Activated CD8-positive, alpha-beta memory T cell treated with anti-CD3 and anti-CD28 coated beads, Interleukin-2, amount 50 U/mL, for 48 hours (primary cell): Measurements from ENCODE around the gene OSBPL10.
"Not testable (repeated sequence)": the region's sequence is repeated elsewhere in the genome, so short reads cannot be mapped to it uniquely, and the experiment has no call there.

Source experiments
- DNase-seq: peaks from one replicate; pipeline ENCODE4 v3.0.0-alpha.2; 2020

Gene OSBPL10

DNA sequence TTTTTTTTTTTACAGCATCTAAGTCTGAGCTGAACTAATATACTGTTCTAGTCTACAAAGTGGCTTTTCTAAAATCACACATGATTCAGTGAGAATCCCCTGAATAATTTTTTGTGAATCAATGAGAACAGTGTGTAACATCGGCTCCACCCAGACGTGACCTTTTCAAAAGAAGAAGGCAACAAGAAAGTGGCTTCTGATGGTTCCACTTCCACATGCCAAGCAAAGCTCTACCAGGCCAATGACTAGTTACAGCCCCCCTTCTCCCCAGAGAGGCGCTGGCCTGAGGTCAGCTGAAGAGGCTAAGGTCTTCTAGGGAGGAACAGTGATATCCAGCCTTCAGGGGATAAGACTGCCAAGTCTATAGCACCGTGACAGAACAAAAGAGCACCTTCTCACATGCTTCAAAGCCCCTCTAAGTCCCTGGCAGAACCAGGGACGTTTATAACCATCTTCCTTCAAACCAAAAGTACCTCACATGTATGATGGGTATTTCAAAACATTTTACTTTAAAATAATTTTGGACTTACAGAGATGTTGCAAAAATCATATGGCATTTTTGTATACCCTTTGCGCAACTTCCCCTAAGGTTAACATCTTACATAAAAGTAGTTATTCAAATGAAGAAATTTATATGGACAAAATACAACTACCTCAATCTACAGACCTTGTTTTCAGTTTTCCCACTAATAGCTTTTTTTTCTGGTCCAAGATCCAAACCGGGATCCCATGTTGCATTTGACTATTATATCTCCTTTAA, 177.9 kb downstream of the OSBPL10 start:
- no peak for DNase-seq

DNA sequence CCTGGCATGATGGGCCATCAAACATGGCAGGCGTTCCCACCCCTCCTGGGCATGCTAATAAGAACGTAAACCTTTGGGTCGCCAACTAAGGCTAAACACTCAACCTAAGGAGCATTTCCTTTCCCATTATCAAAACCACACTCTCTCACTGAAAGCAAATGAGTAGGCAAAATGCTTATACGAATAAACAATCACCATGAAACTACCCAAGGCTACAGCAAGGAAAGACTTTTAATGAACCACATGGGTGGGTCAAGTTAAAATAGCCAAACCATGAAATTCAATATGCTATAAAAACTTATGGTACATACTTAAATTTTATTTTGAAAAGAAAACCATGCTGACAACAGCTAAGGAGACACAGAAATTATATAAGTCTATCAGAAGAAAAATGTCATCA, 180.6 kb downstream of the OSBPL10 start:
- DNase-seq: no peak

DNA sequence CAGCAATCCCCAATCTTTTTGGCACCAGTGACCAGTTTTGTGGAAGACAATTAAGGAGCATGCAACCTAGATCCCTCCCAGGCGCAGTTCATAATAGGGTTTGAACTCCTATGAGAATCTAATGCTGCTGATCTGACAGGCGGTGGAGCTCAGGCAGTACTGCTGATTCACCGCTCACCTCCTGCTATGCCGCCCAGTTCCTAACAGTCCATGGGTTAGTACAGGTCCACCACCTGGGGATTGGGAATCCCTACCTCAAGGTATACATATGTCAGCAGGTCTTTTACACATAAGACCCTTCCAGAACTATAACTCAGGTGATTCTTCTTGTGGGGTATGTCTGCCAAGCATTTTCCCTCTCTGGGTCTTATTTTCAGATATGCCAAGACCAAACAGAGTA, 182.2 kb downstream of the OSBPL10 start:
- no peak for DNase-seq

DNA sequence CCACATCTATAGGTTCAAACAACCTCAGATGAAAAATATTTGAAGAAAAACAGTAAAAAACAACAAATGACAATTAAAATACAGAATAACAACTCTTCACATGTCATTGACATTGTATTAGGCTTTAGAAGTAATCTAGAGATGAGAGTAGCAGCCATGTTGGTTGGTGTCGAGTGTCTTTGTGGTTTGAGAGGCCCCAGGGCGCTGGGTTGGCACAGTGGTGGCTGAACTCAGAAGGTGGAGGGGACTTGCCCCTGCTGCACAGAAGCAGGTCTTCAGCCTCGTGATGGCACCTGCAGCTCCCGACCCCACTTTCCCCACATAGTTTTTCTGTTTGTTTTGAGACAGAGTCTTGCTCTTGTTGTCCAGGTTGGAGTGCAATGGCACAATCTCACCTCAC, 187.2 kb downstream of the OSBPL10 start:
- DNase-seq: no peak

DNA sequence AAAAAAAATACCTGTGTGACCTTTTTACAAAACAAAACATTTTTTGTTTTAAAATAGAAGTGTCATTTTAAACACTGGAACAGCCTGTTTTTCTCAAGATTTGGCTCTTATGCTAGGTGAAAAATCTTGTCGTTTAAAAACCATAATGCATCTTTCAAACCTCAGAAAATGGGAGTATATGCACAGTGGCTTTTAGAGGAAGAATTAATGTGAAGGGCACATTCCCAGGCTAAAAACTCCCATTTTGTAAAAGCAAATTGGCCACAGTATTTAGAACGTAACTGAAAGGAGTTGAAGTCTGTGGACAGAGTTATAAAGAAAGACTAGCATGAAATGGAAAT, 190.0 kb downstream of the OSBPL10 start:
- no peak for DNase-seq

DNA sequence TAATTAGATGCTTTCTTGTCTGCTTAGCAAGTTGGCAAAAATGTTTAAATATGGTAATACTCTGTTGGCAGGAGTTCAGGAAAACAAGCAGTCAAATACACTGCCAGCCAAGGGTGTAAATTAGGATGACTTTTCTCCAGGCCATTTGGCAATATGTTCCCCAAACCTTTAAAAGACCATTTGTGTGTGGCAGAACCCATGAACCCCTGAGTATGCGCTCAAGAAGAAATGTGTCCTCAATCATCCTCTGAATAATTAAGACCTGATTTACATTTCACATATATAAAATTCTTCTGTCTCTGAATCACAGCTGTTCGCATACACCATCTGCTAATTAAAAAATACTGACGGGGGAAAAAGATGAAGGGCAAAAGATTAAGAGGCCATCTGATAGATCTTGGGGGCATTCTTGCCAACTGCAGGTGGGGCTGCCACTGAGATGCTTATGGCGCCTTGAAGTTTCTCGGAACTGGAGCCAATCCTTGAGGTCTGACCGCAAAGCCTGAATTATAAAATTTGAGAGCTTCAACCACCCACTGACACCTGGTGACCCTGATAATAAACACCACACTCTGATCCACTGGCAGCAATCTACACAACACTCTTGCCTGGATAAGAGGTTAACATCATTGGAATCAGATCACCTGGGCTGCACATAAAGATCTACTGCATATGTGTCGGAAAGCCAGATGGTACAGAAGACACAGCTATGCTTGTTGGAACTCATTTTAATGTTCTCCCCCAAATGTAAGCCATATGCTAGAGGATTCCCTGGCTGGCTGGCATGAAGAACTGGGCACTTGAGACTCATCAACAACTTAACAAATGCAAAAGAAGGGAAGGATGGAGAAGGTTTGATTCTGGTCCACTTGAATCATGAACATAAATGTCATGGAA, 190.6 kb downstream of the OSBPL10 start:
- DNase-seq: no peak

DNA sequence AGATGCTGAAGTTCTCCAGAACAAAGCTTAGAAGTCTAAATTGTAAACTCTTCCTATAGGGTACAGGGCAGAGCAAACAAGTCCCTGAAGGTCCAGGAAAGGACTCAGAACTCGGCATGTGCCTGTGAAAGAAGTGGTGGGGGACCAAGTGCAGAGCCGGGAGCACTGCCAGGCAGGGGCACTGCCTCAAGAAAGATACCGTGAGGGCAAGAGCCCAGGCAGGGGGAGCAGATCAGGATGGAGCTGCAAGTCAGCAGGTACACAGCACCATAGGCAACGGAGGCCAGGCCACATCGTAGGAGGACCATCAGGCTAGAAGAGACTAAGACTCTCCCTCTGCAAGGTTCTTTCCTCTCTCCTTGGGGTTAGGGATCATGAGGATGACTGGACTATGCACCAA, 191.6 kb downstream of the OSBPL10 start:
- DNase-seq: no peak

DNA sequence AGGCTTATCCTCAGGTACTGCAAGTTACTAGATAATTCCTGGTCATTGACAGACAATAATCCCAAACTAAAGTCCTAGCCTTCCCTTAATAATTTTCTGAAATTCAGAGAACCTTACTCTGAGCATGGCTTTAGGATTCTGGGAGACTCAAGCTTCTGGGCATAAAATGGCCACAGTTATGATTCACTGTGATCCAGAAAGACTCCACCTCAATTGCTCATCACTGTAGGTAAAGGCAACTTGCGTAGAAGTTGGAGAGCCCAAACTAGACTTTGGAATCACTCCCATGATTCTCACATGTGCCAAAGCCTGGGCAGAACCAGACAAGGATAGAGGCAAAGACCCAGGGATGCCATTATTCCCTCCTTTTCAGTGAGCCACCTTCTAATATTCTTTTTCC, 195.3 kb downstream of the OSBPL10 start:
- DNase-seq: no peak

DNA sequence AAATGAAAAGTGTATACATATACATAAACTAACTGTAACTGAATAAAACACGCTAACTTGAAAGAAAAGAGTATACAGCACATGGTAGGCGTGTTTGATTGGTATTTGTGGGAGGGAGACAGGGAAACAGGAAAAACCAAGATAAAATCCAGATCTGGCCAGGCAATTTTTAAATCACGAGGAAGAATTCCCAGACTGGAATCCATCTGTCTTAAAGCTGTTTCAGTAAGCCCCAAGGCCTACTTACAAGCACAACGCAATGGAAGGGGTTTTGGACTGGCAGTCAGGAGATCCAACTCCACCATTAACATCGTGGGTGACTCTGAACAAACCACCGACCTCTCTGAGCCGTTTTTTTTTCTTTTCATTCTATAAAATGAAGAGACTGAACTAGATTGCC, 195.8 kb downstream of the OSBPL10 start:
- DNase-seq: no peak

DNA sequence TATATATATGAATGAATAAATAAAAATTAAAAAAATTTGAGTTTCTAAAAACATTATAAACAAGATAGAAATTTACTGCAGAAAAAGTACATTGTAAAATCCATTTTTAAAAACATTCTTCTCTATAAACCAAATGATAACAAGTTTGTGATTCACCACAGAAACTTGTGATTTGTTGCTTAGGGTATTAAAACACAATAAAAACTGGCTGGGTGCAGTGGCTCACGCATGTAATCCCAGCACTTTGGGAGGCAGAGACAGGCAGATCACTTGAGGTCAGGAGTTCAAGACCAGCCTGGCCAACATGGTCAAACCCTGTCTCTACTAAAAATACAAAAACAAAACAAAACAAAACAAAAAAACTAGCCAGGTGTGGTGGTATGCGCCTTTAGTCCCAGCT, 197.2 kb downstream of the OSBPL10 start:
- DNase-seq: not testable (repeated sequence)

DNA sequence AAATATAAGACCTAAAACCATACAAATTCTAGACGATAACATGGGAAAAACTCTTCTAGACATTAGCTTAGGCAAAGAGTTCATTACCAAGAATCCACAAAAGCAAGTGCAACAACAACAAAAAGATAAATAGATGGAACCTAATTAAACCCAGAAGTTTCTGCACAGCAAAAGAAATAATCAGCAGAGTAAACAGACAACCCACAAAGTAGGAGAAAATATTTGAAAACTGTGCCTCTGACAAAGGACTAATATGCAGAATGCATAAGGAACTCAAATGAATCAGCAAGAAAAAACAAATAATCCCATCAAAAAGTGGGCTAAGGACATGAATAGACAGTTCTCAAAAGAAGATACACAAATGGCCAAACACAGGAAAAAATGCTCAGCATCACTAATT, 198.8 kb downstream of the OSBPL10 start:
- DNase-seq: not testable (repeated sequence)

DNA sequence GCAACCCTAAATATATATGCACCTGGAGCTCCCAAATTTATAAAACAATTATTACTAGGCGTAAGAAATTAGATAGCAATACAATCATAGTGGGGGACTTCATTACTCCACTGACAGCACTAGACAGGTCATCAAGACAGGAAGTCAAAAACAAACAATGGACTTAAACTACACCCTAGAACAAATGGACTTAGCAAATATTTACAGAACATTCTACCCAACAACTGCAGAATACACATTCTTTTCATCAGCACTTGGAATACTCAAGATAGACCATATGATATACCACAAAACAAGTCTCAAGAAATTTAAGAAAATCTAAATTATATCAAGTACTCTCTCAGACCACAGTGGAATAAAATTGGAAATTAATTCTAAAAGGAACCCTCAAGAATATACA, 201.5 kb downstream of the OSBPL10 start:
- DNase-seq: no peak

DNA sequence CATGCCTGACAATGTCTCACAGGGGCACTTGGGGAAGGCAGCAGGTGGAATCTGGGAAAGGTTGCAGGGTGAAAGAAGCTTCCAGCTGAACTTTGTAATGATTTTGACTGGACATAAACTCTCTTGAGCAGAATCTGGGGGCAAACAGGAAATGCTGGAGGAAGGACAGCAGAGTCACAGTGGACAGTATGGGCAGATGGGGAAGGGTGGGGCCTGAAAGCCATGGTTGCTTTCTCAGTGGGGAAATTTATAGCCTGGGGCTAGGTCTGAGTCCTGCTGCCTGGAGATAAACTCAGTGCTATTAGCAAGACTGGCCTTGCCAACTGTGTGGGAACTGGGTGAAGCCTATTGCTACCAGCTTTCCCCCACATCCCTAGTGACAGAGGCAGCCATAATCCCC, 203.2 kb downstream of the OSBPL10 start:
- no peak for DNase-seq

DNA sequence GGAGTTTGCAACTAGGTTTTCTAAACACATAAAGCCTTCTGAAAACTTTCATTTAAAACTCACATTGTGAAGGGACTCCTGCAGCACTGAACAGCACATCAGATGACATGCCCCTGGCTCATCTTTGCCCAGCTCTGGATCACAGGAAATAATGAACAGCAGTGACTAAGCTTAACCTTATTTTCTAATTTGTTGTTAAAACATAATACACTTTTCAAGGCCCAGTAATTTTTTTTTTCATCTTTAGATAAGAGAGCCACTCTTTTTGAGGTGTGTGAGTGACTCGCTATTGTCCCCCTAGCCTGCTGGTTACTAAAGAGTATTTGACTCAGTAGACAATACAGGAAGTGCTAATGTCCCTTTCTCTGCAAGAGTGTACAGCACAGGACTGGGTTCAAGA, 204.0 kb downstream of the OSBPL10 start:
- DNase-seq: no peak

DNA sequence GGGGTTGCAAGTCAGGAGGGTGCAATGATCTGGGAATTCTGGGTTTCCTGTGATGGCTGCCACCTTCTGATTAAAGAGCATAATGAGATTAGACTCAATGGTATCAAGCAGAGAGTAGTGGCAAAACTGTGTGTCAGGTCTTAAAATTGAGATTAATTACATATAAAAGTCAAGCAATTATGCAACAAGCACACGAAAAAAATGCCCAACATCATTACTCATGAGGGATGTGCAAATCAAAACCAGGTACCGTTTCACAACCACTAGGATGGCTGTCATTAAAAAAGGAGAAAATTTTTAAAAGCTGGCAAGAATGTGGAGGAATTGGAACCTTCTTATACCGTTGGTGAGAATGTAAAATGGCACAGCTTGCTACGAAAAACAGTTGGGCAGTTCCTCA, 205.0 kb downstream of the OSBPL10 start:
- DNase-seq: no peak

DNA sequence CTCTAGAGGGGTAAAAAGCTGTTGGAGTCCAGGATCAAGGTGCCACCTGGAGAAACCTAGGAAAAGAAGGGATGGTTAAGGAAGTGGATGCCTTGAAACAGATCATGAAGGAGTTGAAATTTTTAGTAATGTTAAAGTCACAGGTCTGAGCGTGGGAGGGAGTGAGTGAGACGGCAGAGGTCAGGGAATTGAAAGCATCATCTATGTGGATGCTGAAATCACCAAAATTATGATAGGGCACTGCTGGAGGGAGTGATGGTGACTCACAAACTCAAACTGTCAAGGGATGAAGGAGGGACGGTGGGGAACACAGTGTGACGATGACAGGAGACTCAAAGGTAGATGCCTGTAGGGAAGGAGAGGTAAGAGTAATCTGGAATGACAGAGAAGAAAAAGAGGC, 205.7 kb downstream of the OSBPL10 start:
- no peak for DNase-seq

DNA sequence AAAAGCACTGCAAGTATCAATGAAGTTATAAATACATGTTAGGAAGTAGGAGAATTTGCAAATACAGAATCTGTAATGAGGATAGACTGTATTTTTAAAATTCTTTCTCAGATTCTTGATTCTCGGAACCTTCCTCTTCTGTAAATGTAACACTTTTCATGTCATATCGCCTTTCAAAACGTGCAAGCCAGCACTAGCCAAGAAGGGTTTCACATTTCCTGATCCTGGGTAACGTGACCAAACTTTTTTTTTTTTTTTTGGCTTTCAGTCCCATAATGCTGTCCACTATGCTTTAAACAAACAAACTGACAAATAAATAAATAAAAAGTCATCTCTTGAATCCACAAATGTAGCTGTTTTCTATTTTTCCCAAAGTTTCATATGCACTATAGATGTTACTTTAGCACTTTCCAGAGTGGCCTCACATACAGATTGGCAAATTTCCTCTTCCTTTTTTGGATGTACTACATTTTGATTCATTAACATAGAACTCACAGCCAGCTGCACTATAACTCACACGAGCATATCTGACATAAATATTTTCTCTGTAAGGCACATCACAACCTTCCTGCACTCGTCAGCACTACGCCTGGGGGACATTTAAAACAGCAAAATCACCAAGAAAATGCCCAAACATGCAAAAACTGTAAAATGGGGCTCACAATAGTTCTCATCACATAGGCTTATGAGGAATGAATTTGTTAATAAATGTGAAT, 208.1 kb downstream of the OSBPL10 start:
- DNase-seq: no peak

DNA sequence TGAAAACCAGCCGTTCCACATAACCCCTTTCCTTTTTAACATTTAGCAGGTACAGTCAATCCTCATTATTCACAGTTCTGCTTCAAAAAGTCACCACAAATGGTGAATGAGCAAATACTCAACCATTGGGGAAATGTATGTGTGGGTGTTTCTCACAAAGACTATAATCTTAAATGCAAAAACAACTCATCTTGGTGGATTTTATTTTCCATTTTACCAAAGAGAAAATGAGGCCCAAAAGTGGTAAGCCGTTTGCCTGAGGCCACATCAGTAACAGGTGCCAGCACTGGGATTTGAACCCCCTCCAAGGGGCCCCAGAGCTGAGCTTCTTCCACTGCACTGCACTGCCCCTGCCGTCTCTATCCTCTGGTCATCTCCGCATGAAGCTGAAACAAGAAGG, 208.8 kb downstream of the OSBPL10 start:
- DNase-seq: no peak

DNA sequence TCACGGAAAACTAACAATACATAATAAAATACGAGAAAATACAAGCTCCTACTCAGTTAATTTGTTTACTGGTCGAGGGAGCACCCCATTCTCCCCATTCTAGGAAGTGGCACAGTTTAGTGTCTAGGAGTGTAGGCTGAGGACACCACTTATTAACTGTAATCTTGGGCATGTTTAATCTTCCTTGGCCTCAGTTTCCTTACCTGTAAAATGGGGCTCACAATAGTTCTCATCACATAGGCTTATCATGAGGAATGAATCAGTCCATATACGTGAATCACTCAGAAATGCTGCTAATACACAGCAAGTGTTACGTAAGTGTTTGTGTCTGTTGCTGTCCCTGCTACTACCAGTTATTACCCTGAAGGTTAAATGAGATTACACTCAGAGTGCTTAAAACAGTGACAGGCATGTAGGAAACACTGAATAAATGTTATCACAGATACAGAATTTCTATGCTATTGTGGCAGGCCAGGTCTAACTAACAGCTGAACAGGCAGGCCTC, 210.2 kb downstream of the OSBPL10 start:
- DNase-seq: no peak

DNA sequence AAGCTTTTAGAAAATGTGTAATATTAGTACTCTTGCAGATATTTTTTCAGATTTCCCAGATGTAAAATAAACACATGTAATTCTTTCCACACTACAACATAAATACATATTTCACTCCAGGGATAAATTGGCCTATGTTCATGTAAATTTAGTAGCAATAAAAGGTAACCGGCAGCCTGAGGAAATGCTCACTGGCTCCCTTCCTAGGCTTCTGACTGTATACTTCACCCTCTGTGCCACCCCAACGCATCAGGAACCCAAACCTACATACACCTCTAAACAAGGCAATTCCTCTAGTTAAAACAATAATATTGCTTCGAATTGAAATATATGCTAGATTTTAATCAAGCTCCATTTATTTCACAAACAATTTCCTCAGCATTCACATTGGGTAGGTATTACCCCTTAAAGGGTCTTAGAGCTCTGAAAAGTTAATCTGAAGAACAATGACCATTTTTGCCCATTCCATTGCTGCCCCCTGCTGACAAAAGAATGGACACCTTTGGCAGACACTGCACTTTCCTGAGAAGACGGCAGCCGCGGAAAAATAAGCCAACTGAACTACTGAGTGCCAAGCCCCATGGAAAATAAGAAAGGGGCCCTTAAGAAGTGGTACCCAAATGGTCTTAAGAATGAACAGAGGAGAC, 212.5 kb downstream of the OSBPL10 start:
- DNase-seq: peak; percentile 64

DNA sequence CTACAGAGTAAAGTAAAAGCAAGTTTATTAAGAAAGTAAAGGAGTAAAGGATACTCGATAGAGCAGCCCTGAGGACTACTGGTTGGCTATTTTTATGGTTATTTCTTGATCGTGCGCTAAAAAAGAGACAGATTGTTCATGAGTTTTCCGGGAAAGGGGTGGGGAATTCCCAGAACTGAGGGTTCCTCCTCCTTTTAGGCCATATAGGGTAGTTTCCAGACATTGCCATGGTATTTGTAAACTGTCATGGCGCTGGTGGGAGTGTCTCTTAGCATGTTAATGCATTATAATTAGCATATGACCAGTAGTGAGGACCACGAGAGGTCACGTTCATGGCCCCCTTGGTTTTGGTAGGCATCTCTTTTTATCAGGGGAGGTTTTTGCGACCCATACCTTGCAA, 213.1 kb downstream of the OSBPL10 start:
- no peak for DNase-seq

DNA sequence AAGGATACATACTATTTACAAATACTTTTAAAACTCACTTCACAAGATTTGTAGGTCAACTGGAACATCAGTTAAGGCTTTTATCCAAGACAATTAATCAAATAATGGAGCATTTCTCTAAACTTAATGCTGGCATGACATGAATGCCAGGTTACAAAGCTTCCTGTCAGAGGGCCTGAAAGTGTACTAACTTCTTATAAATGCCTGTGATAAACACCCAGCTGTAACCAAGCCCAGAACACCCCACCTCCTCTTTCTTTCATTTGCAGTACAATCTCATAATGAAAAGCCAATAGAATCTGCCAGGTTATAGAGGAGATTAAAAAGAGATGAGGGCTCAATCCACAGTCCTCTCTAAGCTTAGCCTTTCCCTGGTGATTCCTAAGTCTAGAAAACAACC, 214.4 kb downstream of the OSBPL10 start:
- no peak for DNase-seq

DNA sequence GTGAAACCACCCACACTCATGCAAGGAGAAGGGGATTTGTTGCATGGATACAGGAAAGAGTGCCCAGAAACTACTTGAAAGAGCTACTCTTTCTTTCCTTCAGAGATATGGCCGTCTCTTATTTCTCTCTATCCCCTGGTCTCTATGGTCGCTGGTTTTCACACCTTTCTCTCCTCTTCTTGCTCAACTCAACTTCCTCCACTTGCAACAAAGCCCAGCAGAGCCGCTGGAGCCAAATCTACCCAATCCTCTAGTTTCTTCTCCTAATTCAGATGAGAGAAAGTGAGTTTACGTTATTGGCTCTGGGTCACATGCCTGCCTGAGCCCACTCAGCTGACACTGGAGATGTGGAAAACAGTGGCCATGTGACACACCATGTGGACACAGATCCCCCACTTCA, 215.2 kb downstream of the OSBPL10 start:
- no peak for DNase-seq
